GM13976 (cell line): ENCODE data around the gene TOR1AIP1.

Experiments used
- DNase-seq: peaks from one replicate; pipeline ENCODE4 v3.0.0; 2012; ENCODE audit warnings: low spot score
- in situ Hi-C: fragments of 300-500 bp; cut with MboI; formaldehyde crosslinking; loops from one replicate; pipeline ENCODE4 v1.12.0; 2022; ENCODE audit warnings: low sequenced_read_pairs, mixed read lengths, inconsistent platforms; ENCODE audit not compliant: unreplicated experiment
- TF ChIP-seq, protein P1 (sequence below): IDR thresholded peaks from 2 replicates; pipeline ENCODE4 v1.5.1; 2012; ENCODE audit warnings: borderline replicate concordance, mild to moderate bottlenecking; ENCODE audit not compliant: insufficient read depth; ENCODE audit errors: extremely low read depth, missing control alignments, control extremely low read depth

TOR1AIP1 gene

DNA sequence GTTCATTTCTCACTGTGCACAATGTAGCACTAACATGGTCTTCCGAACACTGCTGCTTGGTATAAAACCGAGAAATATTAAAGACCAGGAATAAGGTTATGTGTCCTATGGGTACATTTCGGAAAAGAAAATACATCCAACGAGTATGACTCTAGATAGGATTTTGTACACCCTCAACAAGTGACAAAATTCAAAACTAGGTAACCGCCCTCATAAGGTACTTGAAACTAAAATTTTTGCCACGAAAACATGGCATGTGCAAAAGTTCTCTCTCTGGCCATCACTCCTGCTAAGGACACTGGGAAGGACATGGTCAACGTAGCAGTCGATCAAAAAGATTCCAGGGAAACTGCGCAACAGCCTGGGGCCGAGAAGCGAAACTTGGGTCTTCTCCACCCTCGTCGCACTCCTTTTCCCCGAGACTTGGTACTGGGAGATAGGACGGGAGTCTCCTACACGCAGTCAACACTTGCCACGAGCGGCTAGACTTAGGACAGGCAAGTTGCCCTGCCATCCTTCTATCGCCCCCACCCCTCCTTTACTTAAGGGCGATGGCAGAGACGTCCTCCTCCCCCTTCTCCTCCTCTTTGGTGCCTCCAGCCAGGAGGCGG, 338 bp upstream of the TOR1AIP1 start:
- DNase-seq = no peak
- in situ Hi-C loops = loop anchor here (25.0 kb wide), 1 partner anchor 606 kb away; no protein-coding TSS in a partner anchor

DNA sequence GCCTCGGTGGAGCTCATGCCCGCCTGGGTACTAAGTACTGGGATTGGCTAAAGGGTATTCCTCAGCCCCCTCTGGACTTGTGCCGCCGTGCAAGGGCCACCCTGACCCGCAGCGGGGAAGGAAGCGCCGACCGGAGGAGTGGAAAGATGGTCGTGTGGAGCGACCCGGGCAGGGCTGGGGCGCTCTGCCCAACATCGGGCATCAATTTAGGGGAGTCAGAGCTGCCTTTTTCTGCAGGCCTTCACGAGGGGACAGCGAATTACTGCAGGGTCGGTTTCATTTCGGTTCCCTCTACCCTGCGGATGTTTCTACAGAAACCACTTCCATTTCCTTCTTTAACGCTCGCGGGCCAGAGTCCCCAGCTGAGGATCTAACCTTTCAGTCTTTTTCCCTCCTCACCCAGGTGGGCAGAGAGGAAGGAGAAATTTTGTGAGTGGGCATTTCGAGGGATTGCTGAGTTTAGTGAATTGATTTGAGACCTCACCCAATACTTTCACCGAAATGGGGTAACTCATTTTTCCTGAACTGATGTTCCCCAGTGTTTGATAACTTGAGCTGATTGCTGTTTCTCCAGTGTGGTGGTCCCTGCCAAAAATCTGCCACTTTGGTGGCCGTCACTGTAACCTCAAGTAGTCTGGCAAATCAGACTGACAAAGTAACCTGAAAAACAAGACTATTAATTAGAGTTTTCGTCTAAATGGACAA, 1.1 kb downstream of the TOR1AIP1 start:
- TF ChIP-seq, protein P1, sequence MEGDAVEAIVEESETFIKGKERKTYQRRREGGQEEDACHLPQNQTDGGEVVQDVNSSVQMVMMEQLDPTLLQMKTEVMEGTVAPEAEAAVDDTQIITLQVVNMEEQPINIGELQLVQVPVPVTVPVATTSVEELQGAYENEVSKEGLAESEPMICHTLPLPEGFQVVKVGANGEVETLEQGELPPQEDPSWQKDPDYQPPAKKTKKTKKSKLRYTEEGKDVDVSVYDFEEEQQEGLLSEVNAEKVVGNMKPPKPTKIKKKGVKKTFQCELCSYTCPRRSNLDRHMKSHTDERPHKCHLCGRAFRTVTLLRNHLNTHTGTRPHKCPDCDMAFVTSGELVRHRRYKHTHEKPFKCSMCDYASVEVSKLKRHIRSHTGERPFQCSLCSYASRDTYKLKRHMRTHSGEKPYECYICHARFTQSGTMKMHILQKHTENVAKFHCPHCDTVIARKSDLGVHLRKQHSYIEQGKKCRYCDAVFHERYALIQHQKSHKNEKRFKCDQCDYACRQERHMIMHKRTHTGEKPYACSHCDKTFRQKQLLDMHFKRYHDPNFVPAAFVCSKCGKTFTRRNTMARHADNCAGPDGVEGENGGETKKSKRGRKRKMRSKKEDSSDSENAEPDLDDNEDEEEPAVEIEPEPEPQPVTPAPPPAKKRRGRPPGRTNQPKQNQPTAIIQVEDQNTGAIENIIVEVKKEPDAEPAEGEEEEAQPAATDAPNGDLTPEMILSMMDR = no peak
- DNase-seq = peak; percentile 28
- in situ Hi-C loops = loop anchor here (25.0 kb wide), 1 partner anchor 604 kb away; no protein-coding TSS in a partner anchor

More for the DNA sequence above, 338 bp upstream of the TOR1AIP1 start:
- TF ChIP-seq, protein P1 = no peak

DNA sequence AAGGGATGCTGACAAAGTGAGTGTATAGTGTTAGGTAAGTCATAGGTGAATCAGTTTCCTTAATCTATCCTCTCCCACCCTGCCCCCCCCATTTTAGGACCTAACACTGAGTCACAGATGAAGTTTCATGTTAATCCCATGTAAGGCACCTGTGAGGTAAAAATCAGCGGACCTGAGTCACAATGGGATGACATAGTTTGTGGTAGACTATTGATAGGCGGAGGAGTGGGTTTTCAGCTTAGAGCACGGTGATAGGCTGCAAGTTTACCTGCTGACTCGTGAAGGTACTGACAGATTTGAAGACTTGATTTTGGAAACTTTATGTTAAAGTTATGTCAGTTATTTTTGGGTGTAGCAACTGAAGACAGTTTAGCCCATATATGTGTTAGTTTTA, 1.7 kb downstream of the TOR1AIP1 start:
- TF ChIP-seq, protein P1 = no peak
- peak; percentile 63 for DNase-seq
- in situ Hi-C loops = loop anchor here (25.0 kb wide), 1 partner anchor 604 kb away; no protein-coding TSS in a partner anchor

DNA sequence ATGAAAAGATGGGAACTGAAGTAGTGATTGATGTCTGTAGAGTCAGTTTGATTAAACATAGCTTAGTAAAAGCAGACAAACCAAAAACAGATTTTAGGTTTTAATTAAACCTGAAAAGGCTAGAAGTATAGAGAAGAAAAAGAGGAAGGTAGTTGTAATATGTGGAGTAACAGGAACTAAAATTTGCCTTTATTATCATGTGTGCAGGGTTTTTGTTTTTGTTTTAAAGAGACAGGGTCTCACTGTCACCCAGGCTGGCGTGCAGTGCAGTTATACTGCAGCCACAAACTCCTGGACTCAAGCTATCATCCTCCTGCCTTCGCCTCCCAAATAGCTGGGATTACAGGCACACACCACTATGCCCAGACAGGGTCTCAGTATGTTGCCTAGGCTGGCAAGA, 6.0 kb downstream of the TOR1AIP1 start:
- no peak for DNase-seq
- in situ Hi-C loops = loop anchor here (25.0 kb wide), 1 partner anchor 599 kb away; no protein-coding TSS in a partner anchor
- TF ChIP-seq, protein P1 = no peak

DNA sequence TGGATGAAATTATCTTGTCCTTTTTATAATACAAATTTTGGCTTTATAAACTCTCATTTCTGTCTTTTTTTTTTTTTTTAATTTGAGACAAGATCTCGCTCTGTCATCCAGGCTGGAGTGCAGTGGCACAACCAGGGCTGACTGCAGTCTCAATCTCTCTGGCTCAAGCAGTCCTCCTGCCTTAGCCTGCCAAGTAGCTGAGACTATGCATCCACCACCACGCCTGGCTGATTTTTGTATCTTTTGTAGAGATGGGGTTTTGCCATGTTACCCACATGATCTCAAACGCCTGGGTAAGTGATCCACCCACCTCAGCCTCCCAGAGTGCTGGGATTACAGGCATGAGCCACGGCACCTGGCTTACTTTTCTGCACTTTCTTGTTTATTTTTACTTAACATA, 7.5 kb downstream of the TOR1AIP1 start:
- TF ChIP-seq, protein P1 = no peak
- in situ Hi-C loops = loop anchor here (25.0 kb wide), 1 partner anchor 598 kb away; no protein-coding TSS in a partner anchor
- DNase-seq = no peak

DNA sequence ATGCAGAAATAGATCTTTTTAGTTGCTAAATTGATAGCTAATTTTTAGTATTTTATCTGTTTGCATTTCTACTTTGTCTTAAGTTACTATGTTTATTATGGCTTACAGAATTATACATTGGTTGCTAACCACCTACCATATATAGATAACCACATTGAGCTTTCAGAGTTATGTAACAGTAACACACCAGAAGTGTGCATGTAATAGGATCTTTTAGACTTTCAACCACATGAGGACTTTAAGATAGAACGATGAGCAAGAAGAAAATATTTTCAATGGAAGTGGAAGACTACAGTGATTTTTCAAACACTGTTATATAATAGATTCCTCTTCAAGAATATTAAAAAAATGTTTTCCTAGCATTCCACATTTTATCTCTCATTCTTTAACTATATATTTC, 28.8 kb downstream of the TOR1AIP1 start:
- TF ChIP-seq, protein P1 = no peak
- in situ Hi-C loops = no loop called here
- no peak for DNase-seq
